ENCODE data around the gene CPED1.
"Not testable (repeated sequence)": the region's sequence is repeated elsewhere in the genome, so short reads cannot be mapped to it uniquely, and the experiment has no call there.

- TF ChIP-seq POLR2A, CTCF (IDR thresholded peaks at IDR 0.05): not testable (repeated sequence)
Observed at GRCh38 chr7:121221108-121221507, 232.6 kb downstream of the CPED1 start.
